ENCODE data around the gene SPATS2L.

The SPATS2L gene

DNA sequence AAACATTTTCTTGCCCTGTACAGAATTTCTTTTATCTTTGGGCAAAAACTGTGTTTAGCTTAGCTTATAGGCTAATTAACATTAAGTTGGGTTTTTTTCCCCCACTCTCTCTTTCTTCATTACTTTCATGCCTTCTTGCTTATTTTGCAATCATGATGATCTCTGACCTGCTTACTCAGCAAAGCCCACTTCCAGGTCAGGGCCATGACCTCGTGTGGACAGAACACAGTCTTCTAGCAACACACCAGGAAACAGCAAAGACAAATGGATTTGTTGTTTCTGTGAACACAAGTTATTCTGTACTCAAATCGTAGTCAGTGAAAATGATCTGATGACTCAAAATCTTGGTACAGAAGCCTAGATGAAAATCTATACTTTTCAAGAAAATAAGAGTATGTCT, 60.7 kb downstream of the SPATS2L start:
- no peak overlapping the region for H3K4me3 ChIP-seq (ENCODE audit: insufficient read depth, low read depth, low read length)
- 86 to 88% methylated on average over 1 to 2 of the region's 2 CpGs for WGBS, 2 experiments
- no peaks in the 10 kb centered on the region for H3K27me3 ChIP-seq (ENCODE audit: control insufficient read depth, insufficient read depth, low read length, poor library complexity, severe bottlenecking)
- H3K36me3 ChIP-seq (ENCODE audit: control insufficient read depth, insufficient read depth, low read length): no peaks in the 10 kb centered on the region
- no peaks in the 10 kb centered on the region for H3K9me3 ChIP-seq (ENCODE audit: control insufficient read depth, low read length)
- no peak overlapping the region for H3K27ac ChIP-seq (ENCODE audit: insufficient read depth, low read depth, low read length, poor library complexity, severe bottlenecking)
- no peaks in the 10 kb centered on the region for H3K4me1 ChIP-seq (ENCODE audit: control insufficient read depth, insufficient read depth, low read length)

DNA sequence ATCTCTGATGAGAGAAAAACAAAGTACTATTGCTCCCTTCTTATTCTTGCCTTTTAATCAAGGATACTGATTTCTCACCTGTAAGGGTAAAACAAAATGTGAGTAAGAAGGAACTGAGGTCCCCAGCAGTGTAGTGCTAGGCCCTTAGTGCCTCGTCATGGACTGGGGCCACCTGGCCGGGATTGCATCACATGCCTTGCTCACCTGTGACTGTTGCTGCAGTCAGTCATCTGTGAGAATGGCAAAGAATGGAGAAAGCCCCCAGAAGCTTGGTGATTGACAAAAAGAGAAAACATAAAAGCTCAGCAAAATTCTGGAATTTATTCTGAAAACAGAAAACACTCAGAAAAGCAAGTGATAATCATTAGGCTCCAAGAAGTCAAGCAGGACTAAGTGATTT, 63.4 kb downstream of the SPATS2L start:
- 43 to 50% methylated on average over 2 of the region's 2 CpGs for WGBS, 2 experiments
- no peaks in the 10 kb centered on the region for H3K36me3 ChIP-seq (ENCODE audit: control insufficient read depth, insufficient read depth, low read length)
- no peaks in the 10 kb centered on the region for H3K9me3 ChIP-seq (ENCODE audit: control insufficient read depth, low read length)
- H3K4me1 ChIP-seq (ENCODE audit: control insufficient read depth, insufficient read depth, low read length): no peaks in the 10 kb centered on the region
- H3K4me3 ChIP-seq (ENCODE audit: insufficient read depth, low read depth, low read length): no peak overlapping the region
- no peak overlapping the region for H3K27ac ChIP-seq (ENCODE audit: insufficient read depth, low read depth, low read length, poor library complexity, severe bottlenecking)
- no peaks in the 10 kb centered on the region for H3K27me3 ChIP-seq (ENCODE audit: control insufficient read depth, insufficient read depth, low read length, poor library complexity, severe bottlenecking)

GRCh38 chr2:200373231-200373630, 66.7 kb downstream of the SPATS2L start:
- Histone ChIP-seq H3K36me3 (ENCODE audit: control insufficient read depth, insufficient read depth, low read length) (no peaks in the 10 kb centered on the region), H3K27ac (ENCODE audit: insufficient read depth, low read depth, low read length, poor library complexity, severe bottlenecking) (no peak overlapping the region), H3K4me3 (ENCODE audit: insufficient read depth, low read depth, low read length) (no peak overlapping the region), H3K9me3 (ENCODE audit: control insufficient read depth, low read length) (no peaks in the 10 kb centered on the region), H3K4me1 (ENCODE audit: control insufficient read depth, insufficient read depth, low read length) (peaks cover 7% of the 10 kb centered on the region), H3K27me3 (ENCODE audit: control insufficient read depth, insufficient read depth, low read length, poor library complexity, severe bottlenecking) (no peaks in the 10 kb centered on the region)
- WGBS, 2 experiments: 98 to 100% methylated on average over 2 to 3 of the region's 3 CpGs

DNA sequence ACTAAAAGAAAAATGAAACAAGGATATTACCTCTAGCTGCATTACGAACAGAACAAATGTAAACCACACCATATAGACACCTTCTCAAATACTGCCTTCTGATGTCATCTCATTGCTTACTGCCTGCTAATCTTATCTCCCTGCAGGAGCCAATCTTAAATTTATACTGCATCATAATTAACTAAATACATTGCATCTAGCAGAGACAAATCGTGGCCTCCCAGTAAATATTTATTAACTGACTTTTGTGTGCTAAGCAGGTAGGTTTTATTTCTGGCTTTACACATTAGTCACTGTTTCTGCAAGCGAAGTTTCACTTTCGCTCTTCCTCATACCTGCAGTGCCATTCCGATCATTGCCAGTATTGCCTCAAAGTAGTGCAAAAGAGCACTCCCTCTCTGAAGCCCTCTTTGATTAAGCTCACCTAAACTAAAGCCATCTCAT, 67.5 kb downstream of the SPATS2L start:
- Histone ChIP-seq H3K36me3 (ENCODE audit: control insufficient read depth, insufficient read depth, low read length) (no peaks in the 10 kb centered on the region), H3K4me1 (ENCODE audit: control insufficient read depth, insufficient read depth, low read length) (peaks cover 14% of the 10 kb centered on the region), H3K4me3 (ENCODE audit: insufficient read depth, low read depth, low read length) (no peak overlapping the region), H3K27me3 (ENCODE audit: control insufficient read depth, insufficient read depth, low read length, poor library complexity, severe bottlenecking) (no peaks in the 10 kb centered on the region), H3K9me3 (ENCODE audit: control insufficient read depth, low read length) (no peaks in the 10 kb centered on the region), H3K27ac (ENCODE audit: insufficient read depth, low read depth, low read length, poor library complexity, severe bottlenecking) (no peak overlapping the region)
- 85 to 87% methylated on average over 5 of the region's 5 CpGs for WGBS, 2 experiments

DNA sequence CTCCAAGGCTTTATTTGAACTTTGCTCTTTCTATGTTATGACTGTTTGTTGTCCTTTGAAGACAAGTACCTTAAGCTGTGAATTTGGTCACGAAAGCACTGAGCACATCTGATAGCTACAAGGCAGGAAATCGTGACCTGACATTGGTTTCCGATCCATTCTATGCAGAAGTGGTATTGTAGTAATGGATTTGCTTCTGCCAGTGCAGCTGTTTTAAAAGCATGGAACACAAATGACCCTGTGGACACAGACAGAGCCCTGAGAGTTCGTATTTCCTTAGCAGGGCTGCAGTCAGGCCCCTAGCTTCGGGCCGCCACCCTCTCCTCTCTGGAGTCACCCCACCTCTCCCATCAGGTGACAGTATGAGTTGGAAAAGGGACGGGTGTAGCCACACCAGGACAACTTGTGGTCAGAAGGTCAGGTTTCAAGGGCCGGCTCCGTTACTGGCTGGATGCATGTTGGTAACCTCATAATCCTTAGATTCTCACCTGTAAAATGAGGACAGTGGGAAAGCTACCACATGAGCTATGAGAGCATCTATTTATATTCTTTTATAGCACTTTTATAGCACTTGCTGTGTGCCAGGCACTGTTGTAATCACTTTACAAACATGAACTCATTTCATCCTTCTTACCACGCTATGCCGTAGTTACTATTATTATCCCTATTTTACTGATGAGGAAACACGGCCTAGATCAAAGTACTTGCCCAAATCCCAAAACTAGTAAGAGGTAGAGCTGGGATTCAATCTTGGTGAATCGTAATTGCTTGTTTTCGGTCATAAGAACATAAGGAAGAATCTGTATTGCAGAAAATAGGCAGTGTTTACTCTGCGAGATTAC, 70.2 kb downstream of the SPATS2L start:
- no peaks in the 10 kb centered on the region for H3K9me3 ChIP-seq (ENCODE audit: control insufficient read depth, low read length)
- WGBS, 2 experiments: 93 to 95% methylated on average over 15 of the region's 15 CpGs
- H3K36me3 ChIP-seq (ENCODE audit: control insufficient read depth, insufficient read depth, low read length): no peaks in the 10 kb centered on the region
- no peak overlapping the region for H3K27ac ChIP-seq (ENCODE audit: insufficient read depth, low read depth, low read length, poor library complexity, severe bottlenecking)
- H3K4me1 ChIP-seq (ENCODE audit: control insufficient read depth, insufficient read depth, low read length): peaks cover 38% of the 10 kb centered on the region
- no peaks in the 10 kb centered on the region for H3K27me3 ChIP-seq (ENCODE audit: control insufficient read depth, insufficient read depth, low read length, poor library complexity, severe bottlenecking)
- H3K4me3 ChIP-seq (ENCODE audit: insufficient read depth, low read depth, low read length): no peak overlapping the region

GRCh38 chr2:200377355-200378336, 71.2 kb downstream of the SPATS2L start:
- no peak overlapping the region for H3K4me3 ChIP-seq (ENCODE audit: insufficient read depth, low read depth, low read length)
- H3K9me3 ChIP-seq (ENCODE audit: control insufficient read depth, low read length): no peaks in the 10 kb centered on the region
- H3K4me1 ChIP-seq (ENCODE audit: control insufficient read depth, insufficient read depth, low read length): peaks cover 42% of the 10 kb centered on the region
- no peak overlapping the region for H3K27ac ChIP-seq (ENCODE audit: insufficient read depth, low read depth, low read length, poor library complexity, severe bottlenecking)
- 84 to 89% methylated on average over 5 of the region's 5 CpGs for WGBS, 2 experiments
- H3K27me3 ChIP-seq (ENCODE audit: control insufficient read depth, insufficient read depth, low read length, poor library complexity, severe bottlenecking): no peaks in the 10 kb centered on the region
- H3K36me3 ChIP-seq (ENCODE audit: control insufficient read depth, insufficient read depth, low read length): no peaks in the 10 kb centered on the region

DNA sequence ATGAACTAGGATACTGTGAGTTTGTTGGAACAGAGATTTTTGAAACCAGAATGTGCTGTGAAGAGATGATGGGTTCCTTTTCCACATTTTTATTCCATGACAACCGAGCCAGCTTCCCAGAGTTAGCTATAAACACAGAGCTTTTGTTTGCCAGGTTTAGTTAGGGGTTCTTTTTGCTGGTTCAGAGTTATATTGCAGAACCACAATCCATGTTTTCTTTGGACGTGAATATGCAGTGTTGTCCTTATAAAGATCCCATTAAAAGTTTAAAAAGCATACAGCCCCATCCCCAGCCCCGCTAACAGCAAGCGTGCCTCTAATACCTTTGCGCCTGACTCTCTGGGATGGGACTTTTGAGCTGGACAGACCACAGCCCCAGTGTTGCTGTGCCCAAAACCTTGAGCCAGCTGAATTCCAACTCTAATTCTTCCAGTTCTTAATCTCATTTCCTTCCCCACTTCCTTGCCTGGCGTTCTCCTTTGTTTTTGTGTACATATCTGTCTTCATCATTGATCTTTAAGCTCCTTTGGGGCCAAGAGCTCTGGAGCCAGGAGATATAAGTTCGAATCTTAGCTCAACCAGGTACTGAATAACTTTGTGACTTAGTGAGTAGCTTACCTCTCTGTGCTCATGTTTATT, 72.3 kb downstream of the SPATS2L start:
- H3K36me3 ChIP-seq (ENCODE audit: control insufficient read depth, insufficient read depth, low read length): no peaks in the 10 kb centered on the region
- WGBS, 2 experiments: 79 to 81% methylated on average over 6 to 7 of the region's 7 CpGs
- no peak overlapping the region for H3K4me3 ChIP-seq (ENCODE audit: insufficient read depth, low read depth, low read length)
- no peaks in the 10 kb centered on the region for H3K27me3 ChIP-seq (ENCODE audit: control insufficient read depth, insufficient read depth, low read length, poor library complexity, severe bottlenecking)
- H3K27ac ChIP-seq (ENCODE audit: insufficient read depth, low read depth, low read length, poor library complexity, severe bottlenecking): peak overlapping the region; percentile 84
- peaks cover 46% of the 10 kb centered on the region for H3K4me1 ChIP-seq (ENCODE audit: control insufficient read depth, insufficient read depth, low read length)
- H3K9me3 ChIP-seq (ENCODE audit: control insufficient read depth, low read length): no peaks in the 10 kb centered on the region

GRCh38 chr2:200379481-200380090, 73.1 kb downstream of the SPATS2L start:
- H3K9me3 ChIP-seq (ENCODE audit: control insufficient read depth, low read length): no peaks in the 10 kb centered on the region
- no peaks in the 10 kb centered on the region for H3K36me3 ChIP-seq (ENCODE audit: control insufficient read depth, insufficient read depth, low read length)
- H3K27me3 ChIP-seq (ENCODE audit: control insufficient read depth, insufficient read depth, low read length, poor library complexity, severe bottlenecking): no peaks in the 10 kb centered on the region
- H3K27ac ChIP-seq (ENCODE audit: insufficient read depth, low read depth, low read length, poor library complexity, severe bottlenecking): peak overlapping the region; percentile 84
- no peak overlapping the region for H3K4me3 ChIP-seq (ENCODE audit: insufficient read depth, low read depth, low read length)
- 10 to 15% methylated on average over 5 of the region's 5 CpGs for WGBS, 2 experiments
- H3K4me1 ChIP-seq (ENCODE audit: control insufficient read depth, insufficient read depth, low read length): peaks cover 46% of the 10 kb centered on the region

DNA sequence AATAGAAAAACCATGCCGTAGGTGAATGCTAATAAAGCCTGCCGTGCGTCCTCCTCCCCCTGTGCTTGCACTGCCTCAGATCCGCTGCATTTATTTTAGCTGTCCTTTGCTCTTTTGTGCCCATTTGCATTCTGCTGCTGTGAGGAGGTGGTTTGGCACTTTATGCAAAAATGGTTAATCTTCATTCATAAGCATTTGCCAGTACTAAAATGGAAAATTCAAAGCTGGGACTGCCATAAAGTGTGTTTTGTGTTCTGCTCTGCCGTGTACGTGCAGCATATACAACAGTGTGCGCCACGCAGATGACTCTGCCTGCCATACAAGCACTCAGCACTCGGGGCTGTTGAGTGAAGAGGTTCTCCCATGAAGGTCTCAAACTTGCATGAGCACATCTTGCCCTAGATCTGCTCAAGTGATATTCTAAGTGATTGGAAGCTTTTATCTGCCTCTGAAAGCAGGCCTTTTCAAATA, 73.6 kb downstream of the SPATS2L start:
- H3K27ac ChIP-seq (ENCODE audit: insufficient read depth, low read depth, low read length, poor library complexity, severe bottlenecking): peak overlapping the region; percentile 71
- no peak overlapping the region for H3K4me3 ChIP-seq (ENCODE audit: insufficient read depth, low read depth, low read length)
- H3K36me3 ChIP-seq (ENCODE audit: control insufficient read depth, insufficient read depth, low read length): no peaks in the 10 kb centered on the region
- no peaks in the 10 kb centered on the region for H3K27me3 ChIP-seq (ENCODE audit: control insufficient read depth, insufficient read depth, low read length, poor library complexity, severe bottlenecking)
- H3K4me1 ChIP-seq (ENCODE audit: control insufficient read depth, insufficient read depth, low read length): peaks cover 46% of the 10 kb centered on the region
- H3K9me3 ChIP-seq (ENCODE audit: control insufficient read depth, low read length): no peaks in the 10 kb centered on the region
- WGBS, 2 experiments: 29 to 30% methylated on average over 9 of the region's 9 CpGs

Data from ectodermal cell (in vitro differentiated cells).